Body of pancreas (tissue), 4 donors: ENCODE results near the gene KCNQ4. TPM values are rescaled to one million over a fixed set of nuclear protein-coding genes. Genes with fewer than 3 reads are reported as not detected.

Source experiments
- ATAC-seq: fragments of 150-250 bp; one replicate; pipeline ENCODE4 v1.9.1; 2016
- DNase-seq, 4 donors: peaks; one replicate each; pipeline ENCODE4 v3.0.0-alpha.2; 2019
- H3K27ac ChIP-seq, 4 donors: fragments of 200-600 bp; sonication (generic); 1 replicate in 3 of 4; 2 replicates in 1 of 4; pipeline versions ENCODE4 v1.5.1 to v1.6.1; 2016 to 2019; ENCODE audit warnings: mild to moderate bottlenecking in 1 of 4, mixed read lengths in 1 of 4, moderate library complexity in 1 of 4
- H3K27me3 ChIP-seq, 2 donors: fragments of 200-600 bp; sonication (generic); one replicate each; pipeline ENCODE4 v1.6.0; 2016; ENCODE audit warnings: mild to moderate bottlenecking in 1 of 2
- H3K36me3 ChIP-seq, 2 donors: fragments of 200-600 bp; sonication (generic); replicated peaks in 1 of 2; 2 replicates each; pipeline ENCODE4 v1.5.1; 2016; ENCODE audit warnings: low read depth in 2 of 2; ENCODE audit not compliant: insufficient read depth in 1 of 2
- H3K4me1 ChIP-seq: fragments of 200-600 bp; sonication (generic); one replicate; pipeline ENCODE4 v1.6.0; 2016
- H3K4me3 ChIP-seq, 2 donors: fragments of 200-600 bp; sonication (generic); 1 replicate in 1 of 2; 2 replicates in 1 of 2; pipeline ENCODE4 v1.5.1; 2016 to 2019
- H3K9me3 ChIP-seq, 3 donors: fragments of 200-600 bp; sonication (generic); 1 replicate in 2 of 3; 2 replicates in 1 of 3; pipeline ENCODE4 v1.5.1; 2016
- POLR2A ChIP-seq, 3 donors: fragments of 450-650 bp; IDR thresholded peaks; one replicate each; pipeline ENCODE4 v1.6.1; 2016; ENCODE audit warnings: antibody characterized with exemption in 3 of 3, mild to moderate bottlenecking in 2 of 3
- WGBS, 2 donors: methylation state at CpG; one replicate each; pipeline ENCODE4 v1.1.5; 2017; 5-methylcytosine and 5-hydroxymethylcytosine counted together
- intact Hi-C: fragments of 100-400 bp; cut with DNase I; formaldehyde crosslinking; loops from one replicate; pipeline ENCODE4 v1.15.1; 2023
- total RNA-seq, 2 donors: library from RNA; depleted of rRNA; stranded (reverse); fragments of >200 nt; gene quantifications; one replicate each; pipeline ENCODE4 v1.1.0, GENCODE V29; 2016
- TF ChIP-seq, protein P1 (sequence below), 7 experiments: fragments of 450-650 bp in 4 of 7; fragments of 200-600 bp in 3 of 7; sonication (generic) in 3 of 7; IDR thresholded peaks; one replicate each; pipeline ENCODE4 v1.5.1; 2016 to 2019; ENCODE audit warnings: antibody characterized with exemption in 7 of 7

Gene KCNQ4
- total RNA-seq, 2 donors from 2014 or later, result 1.8 to 4.0 TPM

DNA sequence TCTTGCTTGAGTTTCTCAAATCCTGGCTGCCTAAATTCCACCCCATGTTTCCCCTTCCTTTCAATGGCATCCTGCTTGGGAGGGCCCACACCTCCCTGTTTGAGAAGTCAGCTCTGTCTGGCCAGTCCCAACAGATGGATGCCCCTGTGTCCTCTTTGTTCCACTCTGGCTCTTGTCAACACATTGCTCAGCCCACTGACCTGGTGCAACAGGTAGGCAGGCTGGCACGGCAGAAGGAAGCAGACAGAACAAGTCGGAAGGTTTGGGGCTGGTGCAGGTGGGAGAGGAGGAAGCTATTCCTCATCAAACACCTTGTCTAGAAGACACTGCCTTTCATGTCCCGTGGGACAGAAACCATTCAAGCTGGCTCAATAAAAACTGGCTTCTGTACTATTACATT lies 22.7 kb downstream of the KCNQ4 start:
- no peak overlapping the region for H3K4me3 ChIP-seq
- no peak overlapping the region for H3K27ac ChIP-seq
- H3K9me3 ChIP-seq, result no peaks in the 10 kb centered on the region
- no peak for ATAC-seq
- H3K27me3 ChIP-seq, result no peaks in the 10 kb centered on the region
- H3K4me1 ChIP-seq, result peaks cover 14% of the 10 kb centered on the region
- TF ChIP-seq, protein P1, sequence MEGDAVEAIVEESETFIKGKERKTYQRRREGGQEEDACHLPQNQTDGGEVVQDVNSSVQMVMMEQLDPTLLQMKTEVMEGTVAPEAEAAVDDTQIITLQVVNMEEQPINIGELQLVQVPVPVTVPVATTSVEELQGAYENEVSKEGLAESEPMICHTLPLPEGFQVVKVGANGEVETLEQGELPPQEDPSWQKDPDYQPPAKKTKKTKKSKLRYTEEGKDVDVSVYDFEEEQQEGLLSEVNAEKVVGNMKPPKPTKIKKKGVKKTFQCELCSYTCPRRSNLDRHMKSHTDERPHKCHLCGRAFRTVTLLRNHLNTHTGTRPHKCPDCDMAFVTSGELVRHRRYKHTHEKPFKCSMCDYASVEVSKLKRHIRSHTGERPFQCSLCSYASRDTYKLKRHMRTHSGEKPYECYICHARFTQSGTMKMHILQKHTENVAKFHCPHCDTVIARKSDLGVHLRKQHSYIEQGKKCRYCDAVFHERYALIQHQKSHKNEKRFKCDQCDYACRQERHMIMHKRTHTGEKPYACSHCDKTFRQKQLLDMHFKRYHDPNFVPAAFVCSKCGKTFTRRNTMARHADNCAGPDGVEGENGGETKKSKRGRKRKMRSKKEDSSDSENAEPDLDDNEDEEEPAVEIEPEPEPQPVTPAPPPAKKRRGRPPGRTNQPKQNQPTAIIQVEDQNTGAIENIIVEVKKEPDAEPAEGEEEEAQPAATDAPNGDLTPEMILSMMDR (IDR thresholded peaks at IDR 0.05), result no peak
- TF ChIP-seq POLR2A (IDR thresholded peaks at IDR 0.05), result no peak
- intact Hi-C loops, result no loop called here
- DNase-seq, result no peak
- 72 to 75% methylated on average over 3 of the region's 3 CpGs for WGBS, 2 donors
- no peaks in the 10 kb centered on the region for H3K36me3 ChIP-seq

DNA sequence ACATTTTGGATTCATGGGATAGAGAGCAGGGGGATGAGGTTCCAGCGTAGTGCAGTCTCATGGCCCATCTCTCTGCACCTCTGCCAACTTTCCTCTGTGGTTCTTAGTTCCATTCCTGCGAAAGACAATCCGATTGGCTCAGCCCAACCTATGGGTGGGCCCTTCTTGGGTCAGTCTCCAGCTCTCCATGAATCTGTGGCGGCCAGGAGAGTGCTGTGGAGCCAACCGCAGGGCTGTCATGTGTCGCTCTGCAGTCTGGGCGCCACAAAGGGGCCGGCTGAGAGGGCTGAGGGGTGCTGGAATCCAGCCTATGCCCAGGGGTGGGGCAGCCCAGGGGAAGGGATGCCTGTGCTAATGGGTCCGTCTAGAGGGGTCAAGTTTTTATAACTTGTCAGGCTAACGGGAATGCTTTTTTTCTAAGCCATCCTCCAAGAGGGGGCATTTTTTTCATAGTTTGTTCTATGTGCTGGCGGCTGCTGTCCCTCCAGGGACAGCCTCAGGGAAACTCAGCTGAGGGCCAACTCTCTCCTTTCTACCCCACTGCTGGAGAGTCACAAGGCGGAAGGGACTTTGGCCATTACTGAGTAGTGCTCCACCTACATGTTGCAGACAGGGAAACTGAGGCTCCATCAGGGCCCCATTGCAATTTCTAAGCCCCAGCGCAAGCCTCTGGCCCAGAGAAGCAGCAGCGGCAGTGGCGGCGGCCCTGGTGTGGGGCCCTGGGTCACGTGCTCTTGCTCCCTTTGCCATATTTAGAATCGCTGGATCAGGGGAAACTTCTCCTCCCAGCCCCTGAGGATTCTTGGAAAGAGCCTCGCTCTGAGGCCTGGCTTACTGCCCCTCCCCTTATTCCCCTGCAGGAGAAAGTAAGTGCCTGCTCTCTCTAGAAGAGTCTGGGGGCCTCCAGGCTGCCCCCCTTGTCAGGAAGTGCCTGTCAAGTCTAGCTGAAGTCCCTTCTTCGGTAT lies 23.4 kb downstream of the KCNQ4 start:
- Histone ChIP-seq H3K4me1 (peaks cover 6% of the 10 kb centered on the region), H3K27me3 (no peaks in the 10 kb centered on the region), H3K36me3 (no peaks in the 10 kb centered on the region), H3K27ac (no peak overlapping the region), H3K9me3 (no peaks in the 10 kb centered on the region), H3K4me3 (no peak overlapping the region)
- DNase-seq (no peak), ATAC-seq (no peak)
- WGBS, 2 donors, result 85 to 89% methylated on average over 11 to 19 of the region's 20 CpGs
- intact Hi-C loops, result no loop called here
- TF ChIP-seq, protein P1 (IDR thresholded peaks at IDR 0.05), result no peak
- TF ChIP-seq POLR2A (IDR thresholded peaks at IDR 0.05), result no peak

DNA sequence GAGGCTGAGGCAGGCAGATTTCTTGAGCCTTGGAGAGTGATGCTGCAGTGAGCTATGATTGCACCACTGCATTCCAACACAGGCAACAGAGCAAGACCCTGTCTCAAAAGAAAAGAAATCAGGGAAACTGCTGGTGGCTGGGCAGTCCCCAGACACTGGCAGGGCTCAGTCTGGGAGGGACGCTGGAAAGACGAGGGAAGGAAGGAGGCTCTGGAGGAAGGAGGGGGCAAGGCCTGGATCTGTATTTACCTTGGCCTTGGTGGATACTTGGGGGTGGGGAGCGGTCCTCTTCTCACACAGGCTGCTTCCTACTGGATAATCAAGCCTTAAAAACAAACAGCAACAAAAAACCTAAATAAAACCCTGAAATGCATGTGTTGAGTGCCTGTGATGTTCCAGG lies 24.4 kb downstream of the KCNQ4 start:
- no peak for ATAC-seq

DNA sequence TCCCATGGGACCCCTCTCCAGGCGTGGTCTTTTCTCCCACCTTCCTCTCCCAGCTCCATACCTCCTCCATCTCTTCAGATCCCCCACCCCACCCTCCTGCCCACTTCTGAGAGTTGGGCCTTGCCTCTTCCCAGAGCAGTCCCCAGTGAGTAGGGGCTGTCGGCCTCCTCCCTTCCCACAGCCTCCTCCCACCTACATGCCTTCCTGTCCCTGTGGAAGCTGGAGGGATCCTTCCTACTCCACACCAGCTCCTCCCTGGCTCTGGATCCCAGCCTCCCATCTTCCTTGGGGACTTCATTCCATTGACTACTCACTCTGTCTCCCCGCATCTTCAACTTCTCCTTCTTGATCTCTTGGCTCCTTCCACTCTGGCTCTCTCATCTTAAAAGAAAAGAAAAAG lies 24.9 kb downstream of the KCNQ4 start:
- H3K4me3 ChIP-seq, result no peak overlapping the region
- no peak overlapping the region for H3K27ac ChIP-seq
- intact Hi-C loops, result no loop called here
- H3K27me3 ChIP-seq, result no peaks in the 10 kb centered on the region
- H3K4me1 ChIP-seq, result no peaks in the 10 kb centered on the region
- no peak for DNase-seq
- H3K9me3 ChIP-seq, result no peaks in the 10 kb centered on the region
- ATAC-seq, result no peak
- TF ChIP-seq, protein P1 (IDR thresholded peaks at IDR 0.05), result no peak
- no peak for TF ChIP-seq POLR2A (IDR thresholded peaks at IDR 0.05)
- no peaks in the 10 kb centered on the region for H3K36me3 ChIP-seq
- 77 to 87% methylated on average over 3 of the region's 3 CpGs for WGBS, 2 donors

More for the DNA sequence above, 24.4 kb downstream of the KCNQ4 start:
- no peaks in the 10 kb centered on the region for H3K9me3 ChIP-seq
- no peak overlapping the region for H3K4me3 ChIP-seq
- intact Hi-C loops, result no loop called here
- 58 to 64% methylated on average over 3 of the region's 3 CpGs for WGBS, 2 donors
- no peak overlapping the region for H3K27ac ChIP-seq
- TF ChIP-seq, protein P1 (IDR thresholded peaks at IDR 0.05), result no peak
- no peak for TF ChIP-seq POLR2A (IDR thresholded peaks at IDR 0.05)
- no peaks in the 10 kb centered on the region for H3K4me1 ChIP-seq
- H3K27me3 ChIP-seq, result no peaks in the 10 kb centered on the region
- DNase-seq, result no peak
- H3K36me3 ChIP-seq, result no peaks in the 10 kb centered on the region
